KOPT-K1 (cell line): ENCODE data around the gene TLX2.

Experiments used
- H3K27ac ChIP-seq: fragments of 200-600 bp; sonication (generic); 2 replicates; pipeline ENCODE4 v1.5.1; 2016; ENCODE audit warnings: antibody characterized with exemption, mild to moderate bottlenecking, low read depth, low read length; ENCODE audit not compliant: poor library complexity, severe bottlenecking
- H3K36me3 ChIP-seq: fragments of 200-600 bp; sonication (generic); 2 replicates; pipeline ENCODE4 v1.5.1; 2017; ENCODE audit warnings: antibody characterized with exemption, mild to moderate bottlenecking, low read length, moderate library complexity; ENCODE audit not compliant: insufficient read depth
- H3K9me3 ChIP-seq: fragments of 200-600 bp; sonication (generic); 2 replicates; pipeline ENCODE4 v1.5.1; 2017; ENCODE audit warnings: antibody characterized with exemption, low read length, mild to moderate bottlenecking; ENCODE audit not compliant: insufficient read depth, poor library complexity, severe bottlenecking

TLX2 gene

DNA sequence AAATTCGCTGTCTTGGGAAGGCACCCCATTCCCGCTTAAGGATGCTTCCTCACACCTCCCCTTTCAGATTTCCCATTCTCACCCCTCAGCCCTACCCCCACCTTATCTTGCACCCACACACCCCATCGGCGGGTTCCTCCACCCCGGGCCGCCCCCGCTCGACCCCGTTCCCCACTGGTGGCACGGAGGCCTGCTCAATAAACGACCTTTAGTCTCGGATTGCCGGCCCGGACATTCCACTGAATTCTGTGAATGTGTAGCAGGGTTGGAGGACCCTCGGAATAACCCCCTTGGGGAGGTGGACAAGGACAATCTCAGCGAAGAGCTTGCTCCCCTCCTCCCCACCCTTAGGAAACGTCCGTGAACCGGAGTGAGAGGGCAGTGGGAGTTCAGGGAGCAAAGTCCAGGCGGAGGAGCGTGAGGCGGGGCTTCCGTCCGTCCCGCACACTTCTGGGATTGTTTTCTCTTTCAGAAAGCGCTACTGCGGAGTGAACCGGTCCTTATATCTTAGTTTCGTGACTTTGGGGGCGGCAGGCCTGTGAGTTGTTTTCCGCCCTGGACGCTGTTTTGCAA, 12.0 kb upstream of the TLX2 start:
- no peak overlapping the region for H3K27ac ChIP-seq

GRCh38 chr2:74502720-74503505, 11.3 kb upstream of the TLX2 start:
- no peaks in the 10 kb centered on the region for H3K9me3 ChIP-seq
- H3K36me3 ChIP-seq: peaks cover 21% of the 10 kb centered on the region; the same call in 1 of the 2 replicates
- no peak overlapping the region for H3K27ac ChIP-seq

More for the DNA sequence above, 12.0 kb upstream of the TLX2 start:
- Histone ChIP-seq H3K9me3 (no peaks in the 10 kb centered on the region), H3K36me3 (peaks cover 21% of the 10 kb centered on the region; the same call in 1 of the 2 replicates)

- peaks cover 21% of the 10 kb centered on the region; the same call in 1 of the 2 replicates for H3K36me3 ChIP-seq
- no peaks in the 10 kb centered on the region for H3K9me3 ChIP-seq
- H3K27ac ChIP-seq: no peak overlapping the region
Measured at GRCh38 chr2:74503506-74504475, 10.5 kb upstream of the TLX2 start.

DNA sequence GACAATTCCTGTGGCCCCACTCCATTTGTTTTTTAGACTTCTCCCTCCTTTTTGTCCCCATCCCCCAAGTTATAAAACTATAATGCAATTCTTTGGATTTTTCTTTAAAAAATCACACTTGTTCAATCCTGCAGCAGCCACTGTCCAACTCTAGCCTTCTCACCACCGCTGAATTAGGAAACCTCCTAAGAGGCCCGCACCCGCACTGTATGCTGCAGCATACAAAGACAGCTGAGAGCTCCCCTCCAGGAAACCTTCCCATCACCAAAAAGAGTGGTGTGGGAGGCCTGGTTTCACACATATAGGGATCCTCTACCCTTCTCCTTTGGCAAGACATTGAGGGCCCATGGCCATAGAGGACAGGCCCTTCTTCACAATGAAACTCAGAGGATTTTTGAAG, 9.7 kb upstream of the TLX2 start:
- Histone ChIP-seq H3K27ac (no peak overlapping the region), H3K9me3 (no peaks in the 10 kb centered on the region), H3K36me3 (peaks cover 21% of the 10 kb centered on the region; the same call in 1 of the 2 replicates)

GRCh38 chr2:74505448-74506246, 8.6 kb upstream of the TLX2 start:
- no peak overlapping the region for H3K27ac ChIP-seq
- H3K36me3 ChIP-seq: peaks cover 21% of the 10 kb centered on the region; the same call in 1 of the 2 replicates

DNA sequence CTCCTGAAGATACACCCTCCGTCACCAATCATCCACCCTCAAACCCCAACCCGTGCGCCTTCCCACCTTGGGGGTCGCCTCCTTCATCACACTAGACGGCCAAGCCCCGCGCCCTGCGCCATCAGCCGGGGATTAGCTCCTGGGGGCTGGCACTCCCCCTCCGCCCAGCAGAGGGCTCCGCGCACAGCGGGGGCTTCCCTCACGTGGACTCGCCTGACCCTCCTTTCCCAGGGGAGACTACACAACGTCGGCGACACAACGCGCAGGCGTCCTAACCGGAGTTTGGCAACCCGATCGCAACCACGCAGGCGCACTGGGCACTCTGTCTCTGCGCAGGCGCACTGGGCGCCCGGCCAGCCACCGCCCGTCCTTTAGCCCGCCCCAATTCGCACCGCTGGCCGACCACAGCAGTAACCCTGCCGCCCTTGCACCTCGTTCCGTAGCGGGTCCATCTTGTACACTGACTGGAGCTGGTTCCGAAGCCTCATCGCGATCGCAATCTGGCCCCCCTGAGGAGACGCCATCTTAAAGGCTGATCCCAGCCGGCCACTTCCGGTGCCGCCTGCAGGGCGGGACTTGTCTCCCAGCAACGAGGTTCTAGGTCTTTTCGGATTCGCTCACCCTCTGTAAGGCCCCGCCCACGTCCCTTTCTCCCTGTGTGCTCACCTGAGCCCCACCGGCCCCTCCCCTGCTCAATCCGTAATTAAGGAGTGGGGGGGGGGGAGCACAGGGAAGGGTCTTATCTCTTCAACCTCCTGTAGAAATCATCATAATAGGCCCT, 6.9 kb upstream of the TLX2 start, which contains the start of gene PCGF1:
Gene PCGF1 (minus strand): TSS at position 551 of the 781 bp plus-strand sequence. CDS start 27 bp downstream, at position 524.
- no peaks in the 10 kb centered on the region for H3K9me3 ChIP-seq
- H3K36me3 ChIP-seq: peaks cover 21% of the 10 kb centered on the region; the same call in 1 of the 2 replicates
- H3K27ac ChIP-seq: peak within 1 kb of the TSS; percentile 92

More at GRCh38 chr2:74505448-74506246, 8.6 kb upstream of the TLX2 start:
- H3K9me3 ChIP-seq: no peaks in the 10 kb centered on the region

DNA sequence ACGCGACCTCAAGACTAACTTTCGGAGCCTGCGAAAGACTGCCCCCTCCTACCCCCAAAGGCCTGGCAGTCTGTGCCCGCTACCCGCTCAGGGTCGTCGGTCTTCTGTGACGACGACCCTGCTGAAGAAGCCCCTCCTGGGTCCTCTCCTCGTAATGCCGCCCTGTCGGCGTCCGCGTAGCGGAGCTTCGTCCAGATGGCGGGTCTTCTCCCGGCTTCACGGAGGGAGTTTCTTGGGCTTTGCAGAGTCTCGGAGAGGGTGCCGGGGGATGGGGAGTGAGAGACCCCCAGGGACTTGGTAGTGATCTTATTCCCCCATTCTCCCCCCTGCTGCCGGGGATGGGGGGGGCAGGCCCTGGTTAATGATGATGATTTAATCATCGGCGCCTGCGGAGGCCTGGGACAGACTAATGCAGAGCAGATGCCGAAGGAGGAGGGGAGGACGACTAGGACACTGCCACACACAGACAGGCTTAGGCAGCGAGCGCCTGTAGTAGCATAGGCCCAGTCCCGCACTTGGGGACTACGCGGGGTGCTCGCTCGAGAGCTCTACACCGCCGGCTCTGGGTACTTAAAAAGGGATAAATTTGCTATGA, 6.2 kb upstream of the TLX2 start:
- H3K27ac ChIP-seq: peak overlapping the region; percentile 92
- no peaks in the 10 kb centered on the region for H3K9me3 ChIP-seq
- H3K36me3 ChIP-seq: peaks cover 21% of the 10 kb centered on the region; the same call in 1 of the 2 replicates

- Histone ChIP-seq H3K9me3 (no peaks in the 10 kb centered on the region), H3K27ac (no peak overlapping the region), H3K36me3 (peaks cover 9% of the 10 kb centered on the region; the same call in 1 of the 2 replicates)
Measured at GRCh38 chr2:74510272-74510671, 4.0 kb upstream of the TLX2 start.

GRCh38 chr2:74511104-74511989, 2.9 kb upstream of the TLX2 start:
- Histone ChIP-seq H3K27ac (no peak overlapping the region), H3K36me3 (no peaks in the 10 kb centered on the region), H3K9me3 (no peaks in the 10 kb centered on the region)

- H3K27ac ChIP-seq: no peak overlapping the region
- no peaks in the 10 kb centered on the region for H3K9me3 ChIP-seq
- H3K36me3 ChIP-seq: no peaks in the 10 kb centered on the region
Measured at GRCh38 chr2:74512744-74513604, 1.3 kb upstream of the TLX2 start.

DNA sequence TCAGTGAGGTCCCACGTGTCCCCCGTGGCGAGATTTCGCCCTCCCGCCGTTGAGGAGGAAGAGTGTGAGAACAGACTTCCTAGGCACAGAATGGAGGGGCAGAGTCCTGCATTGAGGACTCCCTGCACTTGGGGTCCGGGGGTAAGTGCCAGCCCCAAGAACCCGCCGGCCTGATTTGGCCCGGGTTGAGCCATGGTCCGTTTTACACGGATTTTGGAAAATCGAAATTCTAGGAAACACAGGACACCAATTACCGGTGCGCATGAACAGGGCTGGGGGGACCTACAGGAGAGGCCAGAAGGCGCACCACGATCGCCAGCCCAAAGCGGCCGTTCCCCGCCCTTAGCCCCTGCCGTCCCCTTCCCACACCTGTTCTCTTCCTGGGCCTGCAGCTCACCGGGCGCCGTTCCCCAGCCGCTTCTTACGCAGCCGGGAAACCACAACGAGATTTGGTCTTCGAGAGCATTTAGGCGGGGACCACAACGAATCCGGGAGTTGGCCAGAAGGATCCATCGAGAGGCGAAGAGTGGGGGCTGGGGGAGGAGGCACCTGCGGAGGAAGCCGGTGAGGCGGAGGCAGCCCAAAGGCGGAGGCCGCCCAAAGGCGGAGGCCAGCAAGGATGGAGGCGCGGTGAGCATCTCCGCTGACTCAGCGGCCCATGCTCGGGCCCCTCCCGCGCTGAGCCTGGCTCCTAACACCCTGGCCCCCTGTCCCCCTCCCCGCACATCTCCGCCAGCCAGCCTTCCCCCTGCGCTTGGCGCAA, 464 bp upstream of the TLX2 start:
- Histone ChIP-seq H3K36me3 (no peaks in the 10 kb centered on the region), H3K9me3 (no peaks in the 10 kb centered on the region), H3K27ac (no peak overlapping the region)
